H9 (cell line): ENCODE measurements around the gene ITPR1. TPM values are rescaled to one million over a fixed set of nuclear protein-coding genes. Genes with fewer than 3 reads are reported as not detected.
"Not testable (repeated sequence)": the region's sequence is repeated elsewhere in the genome, so short reads cannot be mapped to it uniquely, and the experiment has no call there.

Experiments
- DNase-seq: peaks from one replicate; pipeline ENCODE4 v3.0.0-alpha.2; 2017
- H2AFZ ChIP-seq: one replicate; pipeline ENCODE4 v1.6.1; 2013; ENCODE audit warnings: mild to moderate bottlenecking, low read length, control low read depth, moderate library complexity
- H2AK5ac ChIP-seq: 2 replicates; pipeline ENCODE4 v1.6.1; 2013; ENCODE audit warnings: low read length, control low read depth, mixed read lengths; ENCODE audit not compliant: insufficient read length
- H2BK120ac ChIP-seq: one replicate; pipeline ENCODE4 v1.6.1; 2013; ENCODE audit warnings: low read depth, mild to moderate bottlenecking, low read length, control low read depth, inconsistent platforms; ENCODE audit not compliant: poor library complexity, severe bottlenecking
- H2BK12ac ChIP-seq: 2 replicates; pipeline ENCODE4 v1.6.1; 2013; ENCODE audit warnings: low read length, control low read depth, mixed read lengths, low read depth; ENCODE audit not compliant: insufficient read length
- H2BK15ac ChIP-seq: 2 replicates; pipeline ENCODE4 v1.6.1; 2013; ENCODE audit warnings: low read depth, low read length, control low read depth
- H2BK20ac ChIP-seq: one replicate; pipeline ENCODE4 v1.6.1; 2013; ENCODE audit warnings: low read depth, mild to moderate bottlenecking, low read length, control low read depth, inconsistent platforms; ENCODE audit not compliant: poor library complexity, severe bottlenecking
- H2BK5ac ChIP-seq: 2 replicates; pipeline ENCODE4 v1.6.1; 2013; ENCODE audit warnings: low read length, control low read depth, mixed read lengths; ENCODE audit not compliant: insufficient read length
- H3K14ac ChIP-seq: 2 replicates; pipeline ENCODE4 v1.6.1; 2013; ENCODE audit warnings: low read length, control low read depth; ENCODE audit not compliant: insufficient read depth
- H3K18ac ChIP-seq: 2 replicates; pipeline ENCODE4 v1.6.1; 2013; ENCODE audit warnings: low read depth, mild to moderate bottlenecking, mixed read lengths, low read length, control low read depth; ENCODE audit not compliant: insufficient read length
- H3K23ac ChIP-seq: 2 replicates; pipeline ENCODE4 v1.6.1; 2013; ENCODE audit warnings: low read length, control low read depth, mixed read lengths, low read depth; ENCODE audit not compliant: insufficient read length
- H3K23me2 ChIP-seq: 2 replicates; pipeline ENCODE4 v1.6.1; 2013; ENCODE audit warnings: low read depth, mild to moderate bottlenecking, mixed read lengths, low read length, control low read depth; ENCODE audit not compliant: insufficient read length, poor library complexity, severe bottlenecking
- H3K27ac ChIP-seq: 2 replicates; pipeline ENCODE4 v1.5.1; 2013; ENCODE audit warnings: low read length, control low read depth, mixed read lengths, low read depth; ENCODE audit not compliant: insufficient read length
- H3K27me3 ChIP-seq: 2 replicates; pipeline ENCODE4 v1.6.1; 2013; ENCODE audit warnings: low read length, control low read depth, inconsistent platforms; ENCODE audit not compliant: insufficient read depth
- H3K4ac ChIP-seq: 2 replicates; pipeline ENCODE4 v1.6.1; 2013; ENCODE audit warnings: low read depth, mild to moderate bottlenecking, control low read depth, inconsistent platforms, low read length, moderate library complexity
- H3K4me1 ChIP-seq: 2 replicates; pipeline ENCODE4 v1.6.1; 2013; ENCODE audit warnings: low read length, control low read depth, inconsistent platforms; ENCODE audit not compliant: insufficient read depth
- H3K4me2 ChIP-seq: 2 replicates; pipeline ENCODE4 v1.6.1; 2013; ENCODE audit warnings: low read length, control low read depth, mixed read lengths; ENCODE audit not compliant: insufficient read length, insufficient read depth
- H3K56ac ChIP-seq: 2 replicates; pipeline ENCODE4 v1.6.1; 2013; ENCODE audit warnings: low read depth, mild to moderate bottlenecking, mixed read lengths, low read length, control low read depth; ENCODE audit not compliant: insufficient read length
- H3K79me1 ChIP-seq: 2 replicates; pipeline ENCODE4 v1.6.1; 2013; ENCODE audit warnings: low read depth, mild to moderate bottlenecking, moderate library complexity, low read length, control low read depth, inconsistent platforms; ENCODE audit not compliant: insufficient read depth, poor library complexity, severe bottlenecking
- H3K79me2 ChIP-seq: 2 replicates; pipeline ENCODE4 v1.6.1; 2013; ENCODE audit warnings: low read length, control low read depth, inconsistent platforms; ENCODE audit not compliant: insufficient read depth
- H3K9ac ChIP-seq: 2 replicates; pipeline ENCODE4 v1.6.1; 2013; ENCODE audit warnings: low read length, control low read depth, mixed read lengths; ENCODE audit not compliant: insufficient read length; ENCODE audit errors: extremely low read depth
- H3K9me3 ChIP-seq: one replicate; pipeline ENCODE4 v1.6.1; 2013; ENCODE audit warnings: low read depth, low read length, inconsistent platforms; ENCODE audit not compliant: control insufficient read depth
- H3T11ph ChIP-seq: one replicate; pipeline ENCODE4 v1.6.1; 2013; ENCODE audit warnings: mild to moderate bottlenecking, low read length, control low read depth, inconsistent platforms
- H4K20me1 ChIP-seq: one replicate; pipeline ENCODE4 v1.6.1; 2013; ENCODE audit not compliant: control insufficient read depth, insufficient read length, insufficient read depth
- H4K5ac ChIP-seq: 2 replicates; pipeline ENCODE4 v1.6.1; 2013; ENCODE audit warnings: low read depth, mild to moderate bottlenecking, mixed read lengths, low read length, control low read depth; ENCODE audit not compliant: insufficient read length
- H4K8ac ChIP-seq: replicated peaks from 2 replicates; pipeline ENCODE4 v1.6.1; 2013; ENCODE audit warnings: low read length, control low read depth, mixed read lengths, low read depth; ENCODE audit not compliant: insufficient read length
- H4K91ac ChIP-seq: 2 replicates; pipeline ENCODE4 v1.6.1; 2013; ENCODE audit warnings: low read depth, mild to moderate bottlenecking, moderate library complexity, mixed read lengths, low read length, control low read depth; ENCODE audit not compliant: insufficient read length
- H3K27ac Mint-ChIP-seq, 3 experiments: 2 replicates in 2 of 3; 3 replicates in 1 of 3; pipeline ENCODE4 v1.8.0; 2020 to 2021; ENCODE audit warnings: mixed read lengths in 3 of 3, mild to moderate bottlenecking in 1 of 3, moderate library complexity in 1 of 3
- H3K27me3 Mint-ChIP-seq: 2 replicates; pipeline ENCODE4 v1.8.0; 2021; ENCODE audit warnings: low read depth, mild to moderate bottlenecking, moderate library complexity, mixed read lengths
- H3K36me3 Mint-ChIP-seq, 3 experiments: 2 replicates in 2 of 3; 3 replicates in 1 of 3; pipeline ENCODE4 v1.8.0; 2020 to 2021; ENCODE audit warnings: low read depth in 3 of 3, mixed read lengths in 3 of 3; ENCODE audit not compliant: insufficient read depth in 1 of 3
- H3K4me1 Mint-ChIP-seq, 2 experiments: 2 replicates each; pipeline ENCODE4 v1.8.0; 2020; ENCODE audit warnings: mixed read lengths in 2 of 2
- H3K4me3 Mint-ChIP-seq, 2 experiments: 2 replicates in 1 of 2; 3 replicates in 1 of 2; pipeline ENCODE4 v1.8.0; 2020 to 2021; ENCODE audit warnings: mild to moderate bottlenecking in 2 of 2, mixed read lengths in 2 of 2, moderate library complexity in 1 of 2
- H3K9me3 Mint-ChIP-seq, 2 experiments: 2 replicates in 1 of 2; 3 replicates in 1 of 2; pipeline ENCODE4 v1.8.0; 2020; ENCODE audit warnings: mild to moderate bottlenecking in 2 of 2, mixed read lengths in 2 of 2, moderate library complexity in 1 of 2
- WGBS: extraction: QIAGEN DNeasy Blood & Tissue Kit; methylation state at CpG from one replicate; pipeline ENCODE4 v1.1.7; 2013; ENCODE audit warnings: missing lambda C conversion rate, low lambda C conversion rate, mixed read lengths; ENCODE audit not compliant: insufficient read length; ENCODE audit errors: extremely low coverage; 5-methylcytosine and 5-hydroxymethylcytosine counted together
- total RNA-seq: library from RNA; stranded (reverse); gene quantifications from 2 replicates; pipeline ENCODE4 v1.2.1, GENCODE V29; 2021
- TF ChIP-seq, protein P1 (sequence below): fragments of 200-600 bp; sonication (generic); conservative IDR thresholded peaks from 3 replicates; pipeline ENCODE4 v1.8.0; 2021; ENCODE audit warnings: antibody characterized with exemption, mild to moderate bottlenecking

The ITPR1 gene
- total RNA-seq, 1 experiment from 2014 or later: 4.2 TPM

DNA sequence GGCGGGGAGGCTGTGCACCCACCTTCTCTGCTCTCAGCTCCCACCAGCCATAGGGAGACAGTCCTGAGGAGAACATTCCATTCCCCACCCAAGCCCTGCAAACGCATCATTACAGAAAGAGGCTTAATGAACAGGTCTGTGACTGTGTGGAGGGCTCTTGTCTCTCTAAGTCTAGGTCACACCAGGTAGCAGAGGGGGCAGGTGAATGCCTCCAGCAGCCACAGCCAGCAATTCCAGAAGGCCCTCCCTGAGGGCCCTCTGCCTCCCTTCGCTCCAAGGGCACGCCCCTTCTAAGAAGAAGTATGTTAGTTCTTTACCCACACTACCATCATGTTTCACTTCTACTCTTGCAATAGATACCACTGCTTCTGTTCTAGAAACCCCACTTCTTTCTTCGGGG, 268.6 kb downstream of the ITPR1 start:
- Histone ChIP-seq H3K23ac (no peak overlapping the region), H3T11ph (no peak overlapping the region), H4K91ac (no peak overlapping the region), H3K27me3 (no peaks in the 10 kb centered on the region), H2AK5ac (no peak overlapping the region), H2BK15ac (no peak overlapping the region), H3K9ac (no peak overlapping the region), H3K4me1 (no peaks in the 10 kb centered on the region), H2BK20ac (no peak overlapping the region), H2BK5ac (no peak overlapping the region), H3K23me2 (no peaks in the 10 kb centered on the region), H4K5ac (no peak overlapping the region), H3K4me2 (no peak overlapping the region), H3K9me3 (no peaks in the 10 kb centered on the region), H3K4ac (no peak overlapping the region), H2AFZ (no peak overlapping the region), H3K18ac (no peak overlapping the region), H3K79me1 (no peaks in the 10 kb centered on the region), H3K27ac (no peak overlapping the region), H3K56ac (no peak overlapping the region), H3K79me2 (no peaks in the 10 kb centered on the region), H2BK120ac (no peak overlapping the region), H3K14ac (no peak overlapping the region), H2BK12ac (no peak overlapping the region), H4K8ac (no peak overlapping the region), H4K20me1 (no peaks in the 10 kb centered on the region)
- H3K27ac Mint-ChIP-seq: no peak overlapping the region
- H3K9me3 Mint-ChIP-seq: peaks cover 11 to 19% of the 10 kb centered on the region in 2 experiments
- WGBS: no CpG with 5 or more reads among the region's 5 CpGs
- 0 out of 4 replicates have a peak, but pooled peaks cover 0 to 3% of the 10 kb centered on the region in 2 experiments for H3K4me1 Mint-ChIP-seq
- H3K27me3 Mint-ChIP-seq: peaks cover 2% of the 10 kb centered on the region; the same call in 1 of the 2 replicates
- H3K4me3 Mint-ChIP-seq: no peak overlapping the region
- TF ChIP-seq, protein P1, sequence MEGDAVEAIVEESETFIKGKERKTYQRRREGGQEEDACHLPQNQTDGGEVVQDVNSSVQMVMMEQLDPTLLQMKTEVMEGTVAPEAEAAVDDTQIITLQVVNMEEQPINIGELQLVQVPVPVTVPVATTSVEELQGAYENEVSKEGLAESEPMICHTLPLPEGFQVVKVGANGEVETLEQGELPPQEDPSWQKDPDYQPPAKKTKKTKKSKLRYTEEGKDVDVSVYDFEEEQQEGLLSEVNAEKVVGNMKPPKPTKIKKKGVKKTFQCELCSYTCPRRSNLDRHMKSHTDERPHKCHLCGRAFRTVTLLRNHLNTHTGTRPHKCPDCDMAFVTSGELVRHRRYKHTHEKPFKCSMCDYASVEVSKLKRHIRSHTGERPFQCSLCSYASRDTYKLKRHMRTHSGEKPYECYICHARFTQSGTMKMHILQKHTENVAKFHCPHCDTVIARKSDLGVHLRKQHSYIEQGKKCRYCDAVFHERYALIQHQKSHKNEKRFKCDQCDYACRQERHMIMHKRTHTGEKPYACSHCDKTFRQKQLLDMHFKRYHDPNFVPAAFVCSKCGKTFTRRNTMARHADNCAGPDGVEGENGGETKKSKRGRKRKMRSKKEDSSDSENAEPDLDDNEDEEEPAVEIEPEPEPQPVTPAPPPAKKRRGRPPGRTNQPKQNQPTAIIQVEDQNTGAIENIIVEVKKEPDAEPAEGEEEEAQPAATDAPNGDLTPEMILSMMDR: no peak
- peaks cover 0 to 7% (median 3%) of the 10 kb centered on the region in 3 experiments; a peak in 3 of 7 replicates for H3K36me3 Mint-ChIP-seq
- no peak for DNase-seq

DNA sequence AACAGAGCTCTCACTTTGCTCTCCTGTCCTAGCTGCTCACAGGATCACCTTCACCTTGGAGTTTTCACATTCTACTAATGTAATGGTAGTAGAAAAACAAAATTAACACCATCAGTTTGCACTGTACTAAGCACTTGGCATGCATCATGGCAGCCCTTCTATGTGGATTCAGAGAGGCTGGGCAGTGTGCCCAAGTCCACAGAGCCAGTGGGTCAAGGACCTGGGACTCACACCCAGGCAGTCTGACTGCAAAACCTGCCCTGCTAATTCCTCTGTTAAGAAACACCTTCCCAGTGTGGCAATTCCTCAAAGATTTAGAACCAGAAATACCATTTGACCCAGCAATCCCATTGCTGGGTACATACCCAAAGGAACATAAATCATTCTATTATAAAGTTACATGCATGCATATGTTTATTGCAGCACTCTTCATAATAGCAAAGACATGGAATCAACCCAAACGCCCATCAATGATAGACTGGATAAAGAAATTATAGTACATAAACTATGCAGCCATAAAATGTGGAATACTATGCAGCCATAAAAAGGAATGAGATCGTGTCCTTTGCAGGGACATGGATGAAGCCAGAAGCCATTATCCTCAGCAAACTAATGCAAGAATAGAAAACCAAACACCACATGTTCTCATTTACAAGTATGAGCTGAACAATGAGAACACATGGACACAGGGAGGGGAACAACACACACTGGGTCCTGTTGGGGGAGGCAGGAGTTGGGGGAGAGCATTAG, 269.5 kb downstream of the ITPR1 start:
- H3K14ac ChIP-seq, H3K18ac ChIP-seq, H3K79me1 ChIP-seq, H3K4me1 ChIP-seq, H3K4ac ChIP-seq, H4K20me1 ChIP-seq, H3K56ac ChIP-seq, H3K23ac ChIP-seq, H4K8ac ChIP-seq, H3K23me2 ChIP-seq, H3K27ac Mint-ChIP-seq, H3K4me2 ChIP-seq, H2BK120ac ChIP-seq, H3T11ph ChIP-seq, H4K91ac ChIP-seq, H2AK5ac ChIP-seq, H4K5ac ChIP-seq, H3K27me3 Mint-ChIP-seq, H3K4me1 Mint-ChIP-seq, H2AFZ ChIP-seq, H3K4me3 Mint-ChIP-seq, H3K27me3 ChIP-seq, H2BK15ac ChIP-seq, H2BK20ac ChIP-seq, H3K36me3 Mint-ChIP-seq, H2BK12ac ChIP-seq, H3K27ac ChIP-seq, H2BK5ac ChIP-seq, DNase-seq, H3K9ac ChIP-seq, H3K79me2 ChIP-seq, H3K9me3 ChIP-seq: not testable (repeated sequence)
- WGBS: no CpG with 5 or more reads among the region's 2 CpGs
- peaks cover 11 to 19% of the 10 kb centered on the region in 2 experiments for H3K9me3 Mint-ChIP-seq
